ENCODE data around the gene SLC24A3.
"Not testable (repeated sequence)": the region's sequence is repeated elsewhere in the genome, so short reads cannot be mapped to it uniquely, and the experiment has no call there.

SLC24A3 gene

GRCh38 chr20:19754201-19754600, 541.8 kb downstream of the SLC24A3 start:
- in situ Hi-C loops (cut with HindIII; ENCODE audit: low sequenced_read_pairs) = not testable (repeated sequence)

DNA sequence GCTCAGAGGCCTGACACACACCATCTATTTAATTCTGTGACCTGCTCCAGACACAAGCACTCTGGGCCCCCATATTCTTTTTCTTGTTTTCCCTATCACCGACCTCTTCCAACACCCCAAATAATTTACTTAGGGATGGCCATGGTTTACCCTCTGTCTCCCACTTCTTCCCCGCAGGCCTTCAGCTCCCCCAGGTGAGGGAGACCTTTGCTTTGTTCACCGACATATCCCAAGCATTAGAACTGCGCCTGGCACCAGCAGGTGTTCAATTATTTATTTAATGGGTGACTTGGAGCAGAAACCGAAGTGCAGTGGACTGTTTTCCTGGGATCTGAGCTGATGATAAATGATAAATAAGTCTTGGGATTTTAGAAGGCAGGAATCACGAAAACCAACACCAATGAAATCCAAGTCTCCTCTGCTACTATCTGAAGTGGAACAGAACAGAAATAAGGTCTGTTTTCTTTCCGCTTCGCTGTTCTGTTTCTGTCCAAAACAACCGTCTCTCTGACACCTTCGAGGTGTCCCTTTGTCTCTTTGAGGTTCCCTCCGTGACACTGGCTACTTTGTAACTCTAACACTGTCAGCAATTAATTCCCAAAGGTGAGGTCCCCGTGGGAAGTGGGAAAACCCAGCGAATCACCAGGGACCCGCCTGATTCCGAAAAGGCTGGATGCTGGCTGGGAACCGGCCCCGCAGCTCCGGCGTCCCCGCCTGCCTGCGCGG, 544.5 kb downstream of the SLC24A3 start:
- in situ Hi-C loops (cut with HindIII; ENCODE audit: low sequenced_read_pairs) = no loop called here

- in situ Hi-C loops (cut with HindIII; ENCODE audit: low sequenced_read_pairs) = no loop called here
Measured at GRCh38 chr20:19757487-19758132, 545.2 kb downstream of the SLC24A3 start.

DNA sequence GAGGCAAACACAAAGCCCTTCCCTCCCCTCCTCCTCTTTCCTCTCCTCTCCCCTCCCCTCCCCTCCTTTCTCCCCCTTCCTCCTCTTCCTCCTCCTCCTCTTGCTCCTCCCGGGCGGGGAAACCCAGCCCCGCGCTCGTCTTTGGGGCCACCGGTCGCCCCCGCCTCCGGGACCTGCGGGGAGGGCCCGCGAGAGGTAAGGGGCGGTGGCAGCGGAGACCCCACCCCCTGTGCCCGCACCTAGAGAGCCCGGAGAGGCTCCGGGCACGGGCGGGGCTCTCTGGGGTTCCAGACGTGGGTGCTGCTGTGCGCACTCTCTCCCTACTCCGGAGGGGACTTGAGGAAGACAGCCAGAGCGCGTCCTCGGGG, 545.7 kb downstream of the SLC24A3 start, which contains the start of gene RIN2:
RIN2 (plus strand) TSS at position 126 of the 368 bp plus-strand sequence. CDS start 131,344 bp downstream, outside the sequence.
- in situ Hi-C loops (cut with HindIII; ENCODE audit: low sequenced_read_pairs) = no loop called here

DNA sequence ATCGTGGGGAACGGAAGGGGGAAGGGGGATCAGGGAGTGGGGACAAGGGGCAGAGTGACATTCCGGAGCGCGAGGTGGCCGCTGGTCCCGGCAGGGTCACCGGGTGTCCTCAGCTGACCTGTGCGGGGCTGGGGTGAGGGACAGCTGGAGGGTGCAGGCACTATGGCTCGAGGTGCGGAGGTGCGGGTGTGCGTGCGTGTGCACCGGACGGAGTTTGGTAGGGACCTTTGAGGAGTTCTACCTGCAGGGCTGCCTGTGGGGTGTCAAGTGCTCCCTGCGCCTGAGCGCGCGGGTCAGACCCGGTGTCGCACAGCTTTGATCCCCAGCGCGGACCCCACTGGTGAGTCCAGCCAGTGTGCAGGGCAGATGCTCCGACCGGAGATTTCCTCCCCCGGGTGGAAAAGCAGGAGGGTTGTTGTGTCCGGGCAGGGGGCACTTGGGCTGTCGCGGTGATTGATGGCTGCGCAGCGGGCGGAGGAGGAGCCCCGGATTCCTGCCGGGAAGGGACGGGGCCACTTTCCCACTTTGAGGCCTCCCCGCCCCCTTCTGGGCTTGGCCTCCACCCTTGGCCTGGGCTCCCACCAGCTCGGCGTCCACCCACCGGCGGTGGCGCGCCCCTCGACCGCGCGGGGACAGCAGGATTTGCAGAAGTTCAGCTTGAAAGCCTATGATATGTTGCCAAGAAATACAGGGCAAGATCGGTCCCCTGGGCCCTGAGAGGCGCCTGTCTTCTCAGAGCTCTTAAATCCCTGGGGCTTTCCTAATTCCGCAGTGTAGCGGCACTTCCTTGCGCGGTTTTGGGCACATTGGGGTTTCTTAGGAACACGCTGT, 546.3 kb downstream of the SLC24A3 start:
- in situ Hi-C loops (cut with HindIII; ENCODE audit: low sequenced_read_pairs) = no loop called here

DNA sequence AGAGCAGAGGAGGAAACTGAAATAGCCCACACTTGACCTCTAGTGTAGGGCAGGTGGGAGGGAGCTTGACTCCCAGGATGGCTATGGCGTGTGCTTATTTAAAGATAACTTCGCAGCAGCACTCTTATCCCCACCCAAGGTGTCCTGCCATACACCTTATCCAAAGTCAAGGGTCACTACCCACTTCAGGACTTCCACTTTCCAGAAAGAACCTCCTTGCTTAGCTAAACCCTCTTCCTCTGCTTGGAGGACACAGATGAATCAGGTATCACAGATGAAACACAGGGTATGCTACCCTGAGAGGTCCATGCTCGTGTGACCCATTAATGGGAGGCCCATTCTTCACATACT, 547.9 kb downstream of the SLC24A3 start:
- in situ Hi-C loops (cut with HindIII; ENCODE audit: low sequenced_read_pairs) = no loop called here

DNA sequence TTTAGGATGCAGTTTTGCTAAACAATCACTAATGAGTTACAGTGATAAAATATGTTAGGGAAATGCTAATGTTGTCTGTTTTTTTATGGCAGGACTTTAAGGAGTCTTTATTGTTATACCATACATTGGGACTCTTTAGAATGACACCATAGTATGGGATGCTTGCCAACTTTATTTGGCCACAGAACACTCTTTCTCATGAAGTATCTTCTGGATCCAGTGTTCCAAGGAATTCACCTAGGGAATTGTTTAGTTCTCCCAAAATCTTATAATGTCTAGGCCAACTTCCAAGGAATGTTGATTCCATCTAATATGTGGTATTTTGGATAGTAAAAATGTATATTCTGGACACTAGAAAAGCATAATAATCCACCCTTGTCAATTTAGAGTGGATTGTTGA, 548.9 kb downstream of the SLC24A3 start:
- in situ Hi-C loops (cut with HindIII; ENCODE audit: low sequenced_read_pairs) = no loop called here

GRCh38 chr20:19761841-19762240, 549.4 kb downstream of the SLC24A3 start:
- in situ Hi-C loops (cut with HindIII; ENCODE audit: low sequenced_read_pairs) = no loop called here

GRCh38 chr20:19764207-19764606, 551.8 kb downstream of the SLC24A3 start:
- in situ Hi-C loops (cut with HindIII; ENCODE audit: low sequenced_read_pairs) = no loop called here

DNA sequence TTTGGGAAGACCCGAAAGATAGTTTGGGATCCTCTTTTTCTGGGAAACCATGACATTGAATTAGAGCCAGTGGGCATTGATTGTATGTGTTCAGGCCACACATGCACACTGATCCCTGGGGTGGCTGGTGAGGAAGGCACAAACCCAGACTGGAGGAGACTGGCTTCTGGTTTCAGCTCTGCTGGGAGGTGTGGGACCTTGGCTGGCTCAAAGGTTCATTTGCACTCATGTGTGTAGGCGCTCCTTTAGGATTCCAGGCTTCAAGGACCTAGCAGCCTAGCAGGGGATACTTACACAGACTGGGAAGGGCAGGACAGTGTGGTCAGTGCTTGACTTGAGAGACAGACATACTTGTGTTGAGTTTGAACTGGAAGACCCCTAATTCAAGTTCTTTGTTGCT, 552.8 kb downstream of the SLC24A3 start:
- in situ Hi-C loops (cut with HindIII; ENCODE audit: low sequenced_read_pairs) = no loop called here

DNA sequence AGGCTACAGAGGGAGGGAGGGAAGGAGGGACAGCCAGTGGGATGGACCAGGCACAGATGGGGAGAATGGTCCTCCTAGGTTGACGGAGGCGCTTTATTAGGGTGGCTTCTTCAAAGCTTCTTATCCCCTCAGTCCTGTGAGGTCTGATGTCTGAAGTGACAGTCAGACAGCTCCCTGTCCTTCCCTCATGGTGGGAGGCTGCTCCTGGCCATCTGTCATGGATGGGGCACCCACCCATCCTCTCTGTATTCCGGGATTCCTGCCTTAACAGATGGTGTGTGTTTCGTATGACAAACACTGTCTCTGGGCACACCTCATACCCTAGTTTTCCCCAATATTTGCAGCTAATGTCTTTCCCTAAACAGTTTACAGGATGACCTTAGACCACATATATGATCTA, 553.5 kb downstream of the SLC24A3 start:
- in situ Hi-C loops (cut with HindIII; ENCODE audit: low sequenced_read_pairs) = no loop called here

DNA sequence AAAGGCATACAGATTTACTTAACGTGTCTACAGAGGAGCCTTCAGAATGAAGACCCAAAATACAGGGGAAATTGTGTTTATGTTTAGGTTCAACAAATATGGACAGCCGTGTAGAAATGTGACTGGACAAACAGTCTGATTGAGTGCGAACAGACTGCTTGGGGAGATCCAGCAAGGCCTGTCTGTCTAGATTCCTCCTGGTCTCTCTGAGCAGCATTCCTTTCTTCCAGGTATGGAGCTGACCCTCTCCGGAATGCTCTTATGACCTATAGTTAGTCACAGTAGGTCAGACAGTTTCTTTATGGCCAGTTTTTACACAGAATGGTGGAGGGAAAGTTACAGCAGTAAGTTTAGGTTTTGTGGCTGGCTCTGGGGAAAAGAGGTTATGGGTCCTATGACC, 554.6 kb downstream of the SLC24A3 start:
- in situ Hi-C loops (cut with HindIII; ENCODE audit: low sequenced_read_pairs) = no loop called here

- in situ Hi-C loops (cut with HindIII; ENCODE audit: low sequenced_read_pairs) = no loop called here
Measured at GRCh38 chr20:19768325-19768842, 555.9 kb downstream of the SLC24A3 start.

DNA sequence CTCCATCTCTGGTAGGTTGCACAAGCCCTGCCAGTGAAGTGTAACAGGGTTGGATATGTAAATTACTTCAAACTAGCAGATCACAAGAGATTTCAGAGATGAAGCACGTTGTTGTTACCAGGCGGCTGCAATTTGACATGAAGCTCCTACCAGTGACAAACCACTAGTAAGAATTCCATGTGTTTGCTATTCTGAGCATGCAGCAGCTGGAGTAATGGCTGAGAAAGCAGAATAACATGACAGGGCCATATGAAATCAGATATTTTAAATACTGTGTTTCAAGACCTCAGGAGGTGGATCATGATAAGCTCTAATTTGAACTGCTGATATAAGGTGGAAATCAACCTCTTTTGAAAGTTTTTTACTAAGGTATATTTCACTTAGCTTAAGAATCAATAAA, 557.1 kb downstream of the SLC24A3 start:
- in situ Hi-C loops (cut with HindIII; ENCODE audit: low sequenced_read_pairs) = no loop called here

DNA sequence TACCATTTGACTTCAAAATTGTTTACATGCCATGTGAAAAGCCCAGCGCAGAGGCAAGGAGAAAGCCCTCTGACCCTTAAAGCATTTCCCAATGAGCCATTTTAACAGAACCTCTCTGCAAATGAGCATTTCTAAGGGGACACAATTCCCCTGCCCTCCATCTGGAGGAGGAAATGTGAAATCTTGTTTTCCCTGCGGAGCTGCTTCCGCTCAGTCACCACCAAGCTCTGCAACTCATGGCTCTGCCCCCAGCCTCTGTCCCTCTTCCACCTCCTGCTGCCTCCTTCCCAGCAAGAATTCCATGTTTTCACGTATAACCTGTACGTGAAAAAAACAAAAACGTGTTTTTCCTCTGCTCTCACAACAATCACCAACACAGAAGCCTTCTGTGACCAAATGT, 557.9 kb downstream of the SLC24A3 start:
- in situ Hi-C loops (cut with HindIII; ENCODE audit: low sequenced_read_pairs) = no loop called here

DNA sequence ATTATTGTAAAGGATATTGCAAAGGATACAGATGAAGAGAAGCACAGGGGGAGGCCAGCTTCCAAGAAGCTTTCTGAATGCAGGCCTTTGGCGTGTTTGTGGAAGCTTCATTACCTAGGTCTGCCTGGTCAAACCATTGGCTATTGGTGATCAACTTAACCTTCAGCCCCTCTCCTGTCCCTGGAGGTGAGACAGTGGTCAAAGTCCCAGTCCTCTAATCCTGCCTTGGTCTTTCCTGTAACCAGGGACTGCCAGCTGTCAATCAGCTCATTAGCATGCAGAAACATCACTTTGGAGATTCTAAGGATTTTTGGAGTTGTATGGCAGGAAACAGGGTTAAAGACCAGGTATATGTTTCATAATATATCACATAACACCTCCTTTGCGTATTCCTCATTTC, 558.6 kb downstream of the SLC24A3 start:
- in situ Hi-C loops (cut with HindIII; ENCODE audit: low sequenced_read_pairs) = no loop called here
